GM18907 (cell line): ENCODE data around the gene GABRG3.

Source experiments
- ATAC-seq: cut with Tn5 transposase; IDR thresholded peaks from one replicate; pipeline ENCODE4 v1.9.1; 2021; ENCODE audit warnings: mild to moderate bottlenecking, moderate library complexity; ENCODE audit not compliant: unreplicated experiment

Gene GABRG3

DNA sequence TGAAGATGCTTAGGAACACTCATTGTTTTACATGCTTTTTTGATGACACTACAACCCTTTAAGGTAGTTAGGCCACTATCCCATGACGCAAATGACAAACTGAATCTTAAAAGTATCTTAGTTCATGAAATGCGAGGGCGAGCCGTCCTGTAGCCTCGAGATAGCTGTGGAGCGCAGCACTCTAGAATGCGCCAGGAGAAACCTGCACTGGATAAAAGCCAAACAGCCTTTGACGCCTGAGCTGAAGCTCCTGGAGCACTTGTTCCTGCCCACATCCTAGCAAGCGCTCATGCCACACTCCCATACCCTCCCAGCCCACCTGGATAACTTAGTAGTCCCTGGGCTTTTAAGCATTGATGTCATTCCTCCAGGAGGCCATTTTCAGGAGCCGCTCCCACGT, 516.9 kb downstream of the GABRG3 start:
- no peak for ATAC-seq

DNA sequence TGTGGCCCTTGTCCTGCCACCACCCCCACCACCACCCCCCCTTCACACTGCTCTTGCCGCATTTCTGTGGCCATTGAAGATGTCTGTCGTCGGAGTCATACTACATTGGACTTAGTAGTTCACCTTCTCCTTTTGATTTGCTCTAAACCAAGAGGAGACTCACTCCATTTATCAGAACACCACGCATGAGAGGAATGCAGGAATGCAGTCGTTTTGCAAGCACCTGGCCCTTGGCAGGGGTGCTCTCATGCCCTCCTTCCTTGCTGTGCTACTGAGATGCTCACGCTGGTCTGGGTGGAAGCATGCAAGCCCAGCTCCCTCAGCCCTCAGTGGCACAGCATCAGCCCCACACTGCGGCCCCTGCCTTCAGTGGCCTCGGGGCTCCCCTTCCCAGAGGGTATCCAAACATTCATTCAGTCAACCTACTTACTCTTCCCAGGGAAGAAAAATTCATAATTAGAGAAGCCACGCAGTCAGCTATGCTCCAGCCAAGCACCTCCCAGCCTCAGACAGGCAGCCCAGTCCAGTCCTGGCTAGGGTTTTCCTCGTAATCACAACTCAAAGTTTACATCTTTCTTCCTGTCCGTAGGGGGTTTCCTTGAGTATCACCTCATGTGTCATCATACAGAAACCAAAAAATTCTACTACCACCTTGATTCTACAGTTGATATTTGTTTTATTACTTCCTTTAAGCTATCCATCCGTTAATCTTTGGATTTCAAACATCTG, 520.0 kb downstream of the GABRG3 start:
- no peak for ATAC-seq

DNA sequence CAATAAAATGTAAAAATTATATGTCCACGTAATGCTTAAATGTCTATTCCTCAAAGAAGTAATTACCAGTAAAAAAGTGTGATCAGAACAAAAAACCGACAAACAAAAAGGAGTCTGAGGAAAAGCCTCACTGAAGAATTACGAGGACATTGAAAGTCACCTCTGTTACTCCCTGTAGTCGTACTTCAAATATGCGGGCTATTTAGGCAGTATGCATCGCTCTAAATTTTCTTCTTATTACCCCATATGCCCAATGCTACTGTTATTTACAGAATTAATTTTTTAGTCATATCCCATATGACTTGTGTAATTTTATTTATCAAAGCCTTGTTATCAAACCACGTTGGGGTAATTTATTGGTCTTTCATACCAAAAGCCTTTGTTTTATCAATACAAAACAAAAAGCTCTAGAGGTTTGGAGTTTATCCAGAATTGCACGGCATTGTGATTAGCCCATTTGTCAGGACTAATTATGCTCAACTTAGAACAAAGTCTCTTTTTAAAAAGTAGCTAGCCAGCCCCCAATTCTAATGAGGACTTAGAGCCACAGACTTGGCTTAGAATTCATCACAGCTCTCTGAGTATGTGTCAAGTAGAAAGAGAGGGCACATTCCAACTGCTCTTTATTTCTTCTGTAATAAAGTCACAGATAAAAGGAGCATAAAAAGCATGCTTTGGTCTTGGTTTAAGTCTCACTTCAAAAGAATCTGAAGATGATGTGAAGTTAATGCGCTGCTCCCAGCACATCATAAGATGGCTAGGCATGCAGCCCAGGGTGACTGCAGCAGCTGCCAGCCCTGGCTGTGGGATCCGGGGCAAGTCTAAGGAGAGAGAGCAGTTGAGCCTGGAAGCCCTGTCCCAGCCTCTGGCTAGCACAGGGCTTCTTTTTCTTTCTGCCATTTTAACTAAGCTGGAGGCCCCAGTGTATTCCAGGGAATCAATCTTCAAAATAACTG, 521.0 kb downstream of the GABRG3 start:
- no peak for ATAC-seq

DNA sequence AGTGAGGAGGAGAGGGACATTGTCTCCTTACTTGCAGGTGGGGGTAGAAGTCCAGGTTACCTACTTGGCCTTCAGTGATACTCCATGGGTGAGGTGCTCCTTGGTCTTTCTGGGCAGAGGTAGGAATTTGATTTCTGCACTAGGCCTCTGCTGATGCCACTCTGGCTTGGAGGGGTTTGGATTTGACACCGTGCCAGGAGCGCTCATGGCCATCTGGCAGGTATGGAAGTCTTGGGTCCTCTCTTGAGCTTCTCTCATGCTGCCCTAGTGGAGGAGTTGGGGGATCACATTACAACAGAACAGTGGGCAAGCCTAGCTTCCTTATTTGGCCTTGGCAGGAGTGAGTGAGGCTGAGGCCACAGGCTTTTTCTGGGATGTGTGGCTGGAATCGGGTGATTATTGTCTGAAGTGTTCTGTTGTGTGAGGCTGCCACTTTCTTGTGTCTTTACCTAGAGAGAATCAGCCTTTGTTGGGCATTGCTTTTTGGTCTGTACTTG, 525.0 kb downstream of the GABRG3 start:
- ATAC-seq, result no peak

DNA sequence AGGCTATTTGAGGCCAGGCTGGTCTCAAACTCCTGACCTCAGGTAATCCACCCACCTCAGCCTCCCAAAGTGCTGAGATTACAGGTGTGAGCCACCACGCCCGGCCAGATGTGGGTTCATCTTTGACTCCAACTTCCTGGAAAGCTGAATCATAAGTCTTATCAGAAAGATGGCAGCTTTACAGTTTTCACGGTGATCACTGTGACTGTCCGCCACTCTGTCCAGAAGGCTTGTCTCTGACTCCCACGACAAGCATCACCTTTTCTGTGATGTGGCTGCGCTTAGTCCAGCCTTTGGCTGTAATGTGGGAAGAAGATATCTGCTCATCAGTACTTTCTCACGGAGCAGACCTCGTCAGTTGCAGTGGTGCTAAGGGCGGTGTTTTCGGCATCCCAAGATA, 527.7 kb downstream of the GABRG3 start:
- no peak for ATAC-seq

DNA sequence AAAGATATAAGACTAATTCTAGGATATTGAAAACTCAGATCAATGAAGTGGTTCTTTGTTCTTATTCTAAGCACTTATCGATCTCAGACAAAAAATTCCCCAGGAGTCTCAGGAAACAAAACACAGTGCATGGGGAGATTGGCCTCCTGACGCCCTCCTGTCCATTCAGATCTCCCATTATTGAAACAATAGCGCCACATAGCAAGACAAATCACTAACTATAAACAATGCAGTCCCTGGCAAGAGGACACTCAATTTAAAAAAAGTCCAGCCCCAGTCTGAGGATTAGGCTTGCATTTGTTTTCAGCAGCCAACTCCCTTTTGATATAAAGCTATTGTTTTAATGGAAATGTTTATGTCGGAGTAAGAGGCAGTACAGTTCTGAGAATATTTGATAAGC, 528.2 kb downstream of the GABRG3 start:
- ATAC-seq, result no peak

DNA sequence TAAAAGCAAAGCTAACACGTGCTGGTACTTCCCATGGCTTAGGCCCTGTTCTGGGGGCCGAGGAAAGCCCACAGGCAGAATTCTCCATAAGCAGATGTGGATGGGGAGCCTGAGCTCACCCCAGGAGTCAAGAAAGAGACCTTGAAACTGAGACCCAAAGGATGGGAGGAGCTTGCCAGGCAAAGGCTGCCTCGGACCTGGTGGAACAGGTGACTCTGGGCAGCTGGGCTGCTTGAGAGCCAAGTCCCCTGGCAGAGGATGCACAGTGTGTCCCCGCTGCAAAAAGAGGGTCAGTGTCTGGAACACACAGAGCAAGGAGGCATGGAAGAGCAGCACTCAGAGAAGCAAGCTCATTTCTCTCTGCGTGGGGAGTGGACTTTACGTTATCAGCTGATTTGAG, 528.7 kb downstream of the GABRG3 start:
- no peak for ATAC-seq

DNA sequence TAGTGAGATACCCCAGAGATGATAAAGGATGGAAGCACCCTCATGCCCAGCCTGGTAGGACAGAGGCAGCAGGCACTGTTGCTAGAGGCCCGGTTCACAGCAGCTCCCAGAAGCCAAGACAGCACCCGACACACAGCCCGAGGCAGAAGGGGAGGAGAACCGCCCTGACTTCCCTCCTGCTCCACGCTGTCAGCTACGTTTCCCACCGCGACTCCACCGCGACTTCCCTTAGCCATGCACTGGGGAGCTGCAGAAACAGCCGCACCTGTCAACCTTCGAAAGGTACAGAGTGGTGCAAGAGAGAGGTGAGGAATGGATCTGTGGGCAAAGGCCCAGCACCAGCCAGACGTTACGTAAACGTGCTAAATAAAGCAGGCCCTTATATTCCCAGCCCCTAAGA, 529.2 kb downstream of the GABRG3 start:
- ATAC-seq, result no peak

DNA sequence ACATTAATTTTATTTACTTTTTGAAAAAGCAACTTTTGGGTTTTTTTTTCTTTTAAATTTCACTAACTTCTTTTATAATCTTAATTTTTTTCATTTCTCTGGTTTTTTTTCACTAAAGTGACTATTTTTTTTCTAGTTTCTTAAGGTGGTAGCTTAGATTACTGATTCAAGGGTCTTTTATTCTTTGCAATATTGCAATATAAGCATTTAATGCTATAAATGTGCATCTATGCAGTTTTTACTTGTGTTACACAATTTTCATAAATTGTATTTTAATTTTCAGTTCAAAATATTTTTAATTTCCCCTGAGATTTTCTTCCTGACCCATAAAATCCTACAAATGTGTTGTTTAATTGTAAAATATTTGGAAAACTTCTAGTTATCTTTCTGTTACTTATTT, 535.8 kb downstream of the GABRG3 start:
- ATAC-seq, result no peak

DNA sequence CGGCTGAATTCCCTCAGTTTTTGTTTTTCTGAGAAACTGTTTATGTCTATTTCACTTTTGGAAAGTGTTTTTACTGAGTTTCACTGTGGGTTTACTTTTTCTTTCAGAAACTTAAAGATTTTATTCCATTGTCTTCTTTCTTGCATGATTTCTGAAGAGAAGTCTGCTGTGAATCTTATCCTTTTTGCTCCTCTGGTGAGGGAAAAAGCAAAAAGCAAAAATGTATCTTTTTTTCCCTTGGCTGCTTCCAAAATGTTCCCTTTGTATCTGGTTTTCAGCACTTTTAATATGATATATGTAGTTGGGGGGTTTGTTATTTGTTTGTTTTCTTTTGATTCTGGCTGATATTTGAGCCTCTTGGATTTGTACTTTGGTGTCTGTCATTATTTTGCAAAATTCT, 538.0 kb downstream of the GABRG3 start:
- no peak for ATAC-seq

DNA sequence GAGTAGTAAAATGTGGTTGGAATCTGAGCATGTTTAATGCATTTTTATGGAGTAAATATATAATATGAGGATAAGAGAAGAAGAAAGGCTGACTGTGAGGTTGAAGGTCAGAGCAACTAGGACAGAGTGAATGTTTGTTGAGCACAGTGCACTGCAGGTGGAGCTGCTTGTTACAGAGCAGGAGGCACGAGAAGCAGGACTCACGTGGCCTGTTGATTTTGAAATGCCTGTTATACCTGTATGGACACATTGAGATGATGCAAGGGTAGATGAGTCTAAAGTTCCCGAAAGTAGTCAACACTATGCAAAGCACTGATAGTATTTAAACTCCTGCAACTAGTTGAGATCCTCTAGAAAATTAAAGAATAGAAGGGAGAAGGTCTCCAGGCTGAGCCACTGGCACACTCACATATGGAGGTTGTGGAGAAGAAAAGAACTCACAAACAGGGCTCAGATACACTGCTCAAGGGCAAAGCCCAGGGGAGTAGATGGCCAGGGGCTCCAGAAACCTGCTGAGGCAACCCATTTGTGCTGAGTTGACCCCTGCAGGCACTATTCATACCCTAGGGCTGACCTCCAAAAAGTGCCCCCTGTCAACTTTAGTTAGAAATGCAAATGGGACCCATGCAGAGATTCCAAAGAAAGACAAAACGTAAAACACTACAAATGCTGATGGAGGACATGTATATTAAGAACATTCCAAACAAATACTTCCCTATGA, 541.5 kb downstream of the GABRG3 start:
- no peak for ATAC-seq

DNA sequence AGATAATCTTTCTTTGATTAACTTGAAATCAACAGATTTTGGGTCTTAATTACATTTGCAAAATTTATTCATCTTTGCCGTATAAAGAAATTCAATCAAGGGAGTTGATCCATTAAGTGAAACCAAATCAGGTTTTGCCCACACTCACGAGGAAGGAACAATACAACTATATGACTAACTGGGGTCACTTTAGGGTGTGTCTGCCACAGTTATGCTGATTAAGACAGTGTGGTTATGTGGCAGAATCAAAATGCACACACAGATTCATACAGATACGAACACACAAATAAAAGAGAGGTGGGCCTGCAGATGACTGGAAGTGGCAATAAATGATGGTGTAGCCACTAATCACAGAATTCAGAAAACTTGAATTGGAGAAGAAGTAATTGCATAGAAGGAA, 543.5 kb downstream of the GABRG3 start:
- no peak for ATAC-seq

DNA sequence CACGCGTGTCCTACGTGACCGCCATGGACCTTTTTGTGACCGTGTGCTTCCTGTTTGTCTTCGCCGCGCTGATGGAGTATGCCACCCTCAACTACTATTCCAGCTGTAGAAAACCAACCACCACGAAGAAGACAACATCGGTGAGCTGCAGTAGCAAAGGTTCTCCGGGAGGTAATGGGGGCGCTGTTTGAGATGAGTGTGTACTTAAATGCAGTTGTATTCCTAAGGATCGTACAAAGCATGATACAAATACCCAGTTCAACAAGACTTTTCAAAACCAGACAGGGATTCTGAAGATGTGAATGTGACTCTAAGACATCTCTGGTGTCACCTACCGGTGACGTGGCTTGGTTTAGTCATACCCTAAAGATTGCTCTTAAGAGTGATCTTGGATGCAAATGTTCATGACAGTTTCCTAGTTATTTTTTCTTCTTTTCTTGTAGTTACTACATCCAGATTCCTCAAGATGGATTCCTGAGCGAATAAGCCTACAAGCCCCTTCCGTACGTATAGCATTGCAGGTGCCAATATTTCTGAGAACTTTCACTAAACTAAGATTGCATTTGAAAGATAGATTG, 556.6 kb downstream of the GABRG3 start:
- no peak for ATAC-seq

DNA sequence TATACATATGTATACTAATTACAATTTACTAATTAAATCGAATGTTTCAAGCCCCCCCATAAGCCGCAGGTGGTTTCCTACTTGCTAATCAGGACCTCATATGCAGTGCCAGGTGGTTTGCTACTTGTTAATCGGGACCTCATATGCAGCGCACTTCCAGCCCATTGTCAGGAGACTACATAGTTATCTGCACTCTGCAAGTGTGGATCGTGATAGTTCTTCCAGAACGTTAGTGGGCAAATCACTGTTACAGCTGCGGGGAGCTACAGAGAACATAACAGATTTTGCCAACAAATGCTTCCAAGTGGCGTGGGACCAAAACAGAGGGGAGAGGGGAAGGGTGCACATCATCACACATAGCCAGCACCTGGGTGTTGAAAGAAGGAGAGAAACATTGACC, 558.4 kb downstream of the GABRG3 start:
- ATAC-seq, result no peak

DNA sequence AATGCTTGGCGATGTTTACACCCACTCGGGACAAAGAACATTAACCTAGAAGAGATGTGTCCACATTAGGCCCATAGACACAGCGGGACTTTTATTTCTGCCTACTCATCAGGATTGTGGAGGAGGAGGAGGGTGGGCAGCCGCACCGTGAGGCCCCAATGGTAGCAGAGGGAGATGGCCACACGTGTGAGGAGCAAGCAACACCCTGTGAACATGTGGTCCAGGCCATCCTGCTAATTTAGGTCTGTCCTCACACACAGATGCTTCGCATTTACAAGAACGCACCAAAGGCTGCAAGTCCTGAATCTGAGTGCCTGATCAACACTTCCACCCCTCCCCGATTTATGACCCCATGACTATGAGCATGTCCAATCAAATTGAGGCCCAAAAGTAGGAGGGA, 560.0 kb downstream of the GABRG3 start:
- ATAC-seq, result no peak

DNA sequence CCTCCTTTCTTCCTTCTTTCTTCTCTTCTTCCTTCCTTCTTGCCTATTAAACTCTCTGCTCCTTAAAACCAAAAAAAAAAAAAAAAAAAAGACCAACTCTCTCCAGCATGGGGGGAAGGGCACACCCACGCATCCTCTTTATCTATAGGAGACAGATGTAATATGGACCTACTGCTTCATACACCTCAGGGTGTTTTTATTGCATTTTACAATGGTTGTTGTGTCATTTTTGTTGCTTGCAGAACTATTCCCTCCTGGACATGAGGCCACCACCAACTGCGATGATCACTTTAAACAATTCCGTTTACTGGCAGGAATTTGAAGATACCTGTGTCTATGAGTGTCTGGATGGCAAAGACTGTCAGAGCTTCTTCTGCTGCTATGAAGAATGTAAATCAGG, 561.4 kb downstream of the GABRG3 start:
- ATAC-seq, result no peak

DNA sequence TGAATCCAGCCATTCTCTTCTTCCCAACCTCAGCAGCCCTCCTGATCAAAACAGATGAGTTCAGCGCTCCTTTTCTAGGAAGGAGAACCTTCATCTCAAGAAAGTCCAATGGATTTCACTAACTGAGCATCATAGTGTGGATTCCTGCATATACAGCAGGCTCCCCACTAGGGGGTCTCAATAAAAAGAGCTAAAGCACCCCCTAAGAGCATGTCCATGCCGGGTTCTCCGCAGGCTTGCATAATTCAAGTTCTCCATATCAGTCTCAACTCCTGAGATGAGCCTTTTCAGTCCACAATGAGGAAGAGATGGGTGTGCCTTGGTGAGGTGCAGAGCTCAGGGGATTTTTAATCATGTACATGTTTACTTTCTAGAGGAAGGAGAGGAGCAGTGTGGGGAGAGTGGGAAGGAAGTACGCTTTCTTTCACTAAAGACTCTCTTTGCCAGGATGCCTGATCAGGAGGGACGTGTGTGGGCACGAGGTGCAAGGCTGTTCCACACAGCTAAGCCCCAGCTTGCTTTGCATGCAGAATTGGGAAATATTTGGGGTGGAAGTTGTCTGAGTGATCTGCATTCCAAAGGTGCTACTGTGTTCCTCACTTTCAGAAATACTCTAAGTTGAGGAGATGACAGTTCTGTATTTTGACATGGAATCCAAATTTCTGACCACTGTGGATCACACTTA, 564.6 kb downstream of the GABRG3 start:
- ATAC-seq, result no peak

DNA sequence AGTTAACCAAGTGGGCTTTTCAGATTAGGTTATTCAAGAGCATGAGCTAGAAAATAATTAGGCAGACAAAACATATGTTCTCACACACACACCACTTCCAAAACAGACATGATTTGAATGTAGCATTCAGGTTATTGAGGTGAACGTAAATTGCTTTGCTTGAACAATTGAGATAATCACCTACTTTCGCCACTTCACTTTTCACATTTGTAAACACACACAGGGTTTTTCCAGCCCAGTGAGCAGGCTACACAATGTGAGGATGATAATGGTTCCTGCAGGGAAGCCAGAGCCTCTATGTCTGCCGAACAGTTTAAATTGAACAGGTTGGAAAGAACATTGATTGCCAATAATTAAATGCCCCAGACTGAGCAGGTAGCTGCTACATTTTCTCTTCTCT, 567.3 kb downstream of the GABRG3 start:
- no peak for ATAC-seq

DNA sequence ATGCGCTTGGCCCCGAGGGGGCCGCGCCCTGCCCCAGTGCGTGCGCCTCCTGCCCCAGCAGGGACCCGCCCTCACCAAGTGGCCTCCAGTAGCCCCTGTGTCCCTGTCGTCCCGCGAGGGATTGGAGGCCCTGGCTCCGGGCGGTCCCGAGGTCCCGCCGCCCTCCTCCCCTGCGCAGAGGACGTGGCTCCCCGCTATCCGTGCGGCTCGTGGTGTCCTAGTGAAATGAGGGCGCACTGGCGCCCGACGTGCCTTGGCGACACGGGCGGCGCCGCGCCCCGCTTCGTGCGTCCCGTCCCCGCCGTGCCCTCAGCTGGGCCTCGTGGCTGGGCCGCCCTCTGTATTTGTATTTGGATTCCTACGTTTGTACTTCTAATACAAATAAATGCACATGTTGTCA, 570.6 kb downstream of the GABRG3 start:
- no peak for ATAC-seq

DNA sequence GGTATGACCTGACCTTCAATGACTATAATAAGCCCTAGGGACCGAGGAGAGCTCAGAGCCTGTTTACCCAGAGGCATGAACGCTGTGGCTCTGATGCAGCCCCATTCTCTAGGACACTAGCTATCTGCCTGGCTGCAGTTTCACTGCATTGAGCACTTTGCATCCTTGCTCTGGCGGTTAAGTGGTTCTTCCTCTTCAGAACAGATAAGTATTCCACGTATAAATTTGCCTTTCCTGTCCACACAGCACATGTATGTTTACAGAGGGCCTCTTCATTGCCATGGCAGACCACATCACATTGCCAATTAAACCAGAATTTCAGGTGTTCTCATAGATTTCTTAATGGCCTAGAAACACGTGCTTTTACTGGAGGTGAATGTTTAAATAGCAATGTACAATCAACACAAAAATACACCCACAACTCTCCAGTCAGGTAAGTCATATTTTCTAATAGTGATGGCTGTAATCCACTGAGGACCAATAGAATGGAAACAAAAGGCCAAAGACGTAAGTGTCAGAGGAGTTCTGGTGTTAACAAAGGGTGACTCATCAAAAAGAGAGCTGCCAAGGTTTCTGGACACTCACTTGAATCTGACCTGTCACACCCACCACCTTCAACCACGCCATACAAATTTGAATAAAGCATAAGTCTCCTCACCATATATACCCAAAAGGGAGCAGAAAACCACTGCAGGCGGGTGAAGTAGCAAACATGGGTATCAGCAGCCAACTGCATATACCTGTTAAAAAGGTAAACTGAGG, 574.7 kb downstream of the GABRG3 start:
- no peak for ATAC-seq
